Subcutaneous abdominal adipose tissue (tissue), 5 donors: ENCODE results near the gene HMCES.
"Not testable (repeated sequence)": the region's sequence is repeated elsewhere in the genome, so short reads cannot be mapped to it uniquely, and the experiment has no call there.

Source experiments
- H3K27ac ChIP-seq: one replicate; pipeline ENCODE4 v1.7.0; 2013; ENCODE audit warnings: low read depth, mild to moderate bottlenecking, inconsistent platforms, low read length, moderate library complexity
- H3K27me3 ChIP-seq, 5 donors: one replicate each; pipeline ENCODE4 v1.7.0; 2013; ENCODE audit warnings: low read length in 5 of 5, inconsistent platforms in 1 of 5; ENCODE audit not compliant: control insufficient read depth in 5 of 5, insufficient read depth in 4 of 5
- H3K36me3 ChIP-seq, 5 donors: one replicate each; pipeline ENCODE4 v1.7.0; 2013; ENCODE audit warnings: low read length in 5 of 5; ENCODE audit not compliant: control insufficient read depth in 5 of 5, insufficient read depth in 5 of 5
- H3K4me1 ChIP-seq, 5 donors: one replicate each; pipeline ENCODE4 v1.7.0; 2013; ENCODE audit warnings: low read length in 5 of 5, mild to moderate bottlenecking in 3 of 5, moderate library complexity in 1 of 5; ENCODE audit not compliant: control insufficient read depth in 5 of 5, insufficient read depth in 5 of 5
- H3K4me3 ChIP-seq, 5 donors: one replicate each; pipeline ENCODE4 v1.7.0; 2013; ENCODE audit warnings: low read length in 5 of 5, low read depth in 1 of 5
- H3K9ac ChIP-seq, 5 donors: one replicate each; pipeline ENCODE4 v1.7.0; 2013; ENCODE audit warnings: low read length in 5 of 5, mild to moderate bottlenecking in 4 of 5, moderate library complexity in 3 of 5
- H3K9me3 ChIP-seq, 5 donors: one replicate each; pipeline ENCODE4 v1.7.0; 2013; ENCODE audit warnings: low read length in 5 of 5; ENCODE audit not compliant: control insufficient read depth in 5 of 5
- donor health status: healthy.
- donor health status: healthy.
- donor health status: healthy.
- donor health status: healthy.
- donor health status: healthy.

HMCES gene

GRCh38 chr3:129256270-129256669, 22.4 kb upstream of the HMCES start:
- Histone ChIP-seq H3K36me3 (peaks cover 11 to 92% (median 83%) of the 10 kb centered on the region in 5 donors), H3K4me1 (peaks cover 2 to 30% (median 21%) of the 10 kb centered on the region in 5 donors), H3K27ac (no peak overlapping the region), H3K4me3 (no peak overlapping the region), H3K27me3 (no peaks in the 10 kb centered on the region), H3K9me3 (no peaks in the 10 kb centered on the region), H3K9ac (no peak overlapping the region)

GRCh38 chr3:129257609-129258008, 21.1 kb upstream of the HMCES start:
- H3K9ac ChIP-seq: peak overlapping the region in 1 of 5 donors; percentile 11
- H3K4me1 ChIP-seq: peaks cover 2 to 30% (median 21%) of the 10 kb centered on the region in 5 donors
- peak overlapping the region; percentile 69 for H3K27ac ChIP-seq
- H3K36me3 ChIP-seq: peaks cover 13 to 95% (median 84%) of the 10 kb centered on the region in 5 donors
- H3K9me3 ChIP-seq: no peaks in the 10 kb centered on the region
- H3K27me3 ChIP-seq: no peaks in the 10 kb centered on the region
- H3K4me3 ChIP-seq: no peak overlapping the region

GRCh38 chr3:129259612-129260477, 18.8 kb upstream of the HMCES start:
- Histone ChIP-seq H3K27me3 (no peaks in the 10 kb centered on the region), H3K4me1 (peaks cover 2 to 13% (median 12%) of the 10 kb centered on the region in 5 donors), H3K9ac (no peak overlapping the region), H3K36me3 (peaks cover 13 to 96% (median 86%) of the 10 kb centered on the region in 5 donors), H3K27ac (no peak overlapping the region), H3K4me3 (no peak overlapping the region), H3K9me3 (no peaks in the 10 kb centered on the region)

GRCh38 chr3:129260606-129261005, 18.1 kb upstream of the HMCES start:
- peaks cover 2 to 12% (median 11%) of the 10 kb centered on the region in 5 donors for H3K4me1 ChIP-seq
- H3K27me3 ChIP-seq: no peaks in the 10 kb centered on the region
- no peak overlapping the region for H3K9ac ChIP-seq
- no peak overlapping the region for H3K27ac ChIP-seq
- H3K4me3 ChIP-seq: no peak overlapping the region
- H3K36me3 ChIP-seq: peaks cover 13 to 96% (median 86%) of the 10 kb centered on the region in 5 donors
- H3K9me3 ChIP-seq: no peaks in the 10 kb centered on the region

GRCh38 chr3:129261894-129262293, 16.8 kb upstream of the HMCES start:
- Histone ChIP-seq H3K27me3 (no peaks in the 10 kb centered on the region), H3K9me3 (no peaks in the 10 kb centered on the region), H3K9ac (no peak overlapping the region), H3K4me1 (peaks cover 2 to 12% (median 11%) of the 10 kb centered on the region in 5 donors), H3K4me3 (no peak overlapping the region), H3K36me3 (peaks cover 17 to 96% (median 86%) of the 10 kb centered on the region in 5 donors), H3K27ac (no peak overlapping the region)

GRCh38 chr3:129263161-129263910, 15.3 kb upstream of the HMCES start:
- Histone ChIP-seq H3K9me3 (no peaks in the 10 kb centered on the region), H3K36me3 (peaks cover 17 to 96% (median 86%) of the 10 kb centered on the region in 5 donors), H3K27me3 (no peaks in the 10 kb centered on the region)

GRCh38 chr3:129264994-129265393, 13.7 kb upstream of the HMCES start:
- not testable (repeated sequence) for H3K4me1 ChIP-seq, H3K27me3 ChIP-seq, H3K9me3 ChIP-seq, H3K9ac ChIP-seq, H3K4me3 ChIP-seq, H3K27ac ChIP-seq
- H3K36me3 ChIP-seq: peaks cover 24 to 98% (median 91%) of the 10 kb centered on the region in 5 donors

More at GRCh38 chr3:129263161-129263910, 15.3 kb upstream of the HMCES start:
- H3K4me3 ChIP-seq: no peak overlapping the region
- H3K4me1 ChIP-seq: no peaks in the 10 kb centered on the region
- H3K9ac ChIP-seq: no peak overlapping the region
- H3K27ac ChIP-seq: no peak overlapping the region

GRCh38 chr3:129266651-129267050, 12.0 kb upstream of the HMCES start:
- Histone ChIP-seq H3K9me3 (no peaks in the 10 kb centered on the region), H3K4me1 (no peaks in the 10 kb centered on the region), H3K27ac (no peak overlapping the region), H3K27me3 (no peaks in the 10 kb centered on the region), H3K9ac (no peak overlapping the region), H3K4me3 (no peak overlapping the region), H3K36me3 (peaks cover 26 to 98% (median 90%) of the 10 kb centered on the region in 5 donors)

- Histone ChIP-seq H3K4me1 (no peaks in the 10 kb centered on the region), H3K27ac (no peak overlapping the region), H3K27me3 (no peaks in the 10 kb centered on the region)
Measured at GRCh38 chr3:129268396-129268795, 10.3 kb upstream of the HMCES start.

GRCh38 chr3:129271674-129272073, 7.0 kb upstream of the HMCES start:
- H3K4me1 ChIP-seq: no peaks in the 10 kb centered on the region
- no peak overlapping the region for H3K4me3 ChIP-seq
- no peaks in the 10 kb centered on the region for H3K27me3 ChIP-seq
- H3K9me3 ChIP-seq: no peaks in the 10 kb centered on the region
- no peak overlapping the region for H3K9ac ChIP-seq
- no peak overlapping the region for H3K27ac ChIP-seq
- H3K36me3 ChIP-seq: peaks cover 37 to 100% (median 95%) of the 10 kb centered on the region in 5 donors

More at GRCh38 chr3:129268396-129268795, 10.3 kb upstream of the HMCES start:
- Histone ChIP-seq H3K9me3 (no peaks in the 10 kb centered on the region), H3K9ac (no peak overlapping the region), H3K4me3 (no peak overlapping the region), H3K36me3 (peaks cover 25 to 100% (median 94%) of the 10 kb centered on the region in 5 donors)
